Thoracic aorta (tissue), 2 donors: Measurements from ENCODE around the gene PLPP7. TPM values are rescaled to one million over a fixed set of nuclear protein-coding genes. Genes with fewer than 3 reads are reported as not detected.

Source experiments
- ATAC-seq: fragments of 150-250 bp; one replicate; pipeline ENCODE4 v1.8.0; 2017; ENCODE audit warnings: low read depth; ENCODE audit not compliant: insufficient number of reproducible peaks, low FRiP score
- DNase-seq: peaks from one replicate; pipeline ENCODE4 v3.0.0-alpha.2; 2020; ENCODE audit warnings: low spot score
- H3K27ac ChIP-seq, 2 donors: fragments of 200-600 bp; sonication (generic); 1 replicate in 1 of 2; 2 replicates in 1 of 2; pipeline ENCODE4 v1.5.1; 2016; ENCODE audit warnings: mild to moderate bottlenecking in 2 of 2, moderate library complexity in 2 of 2
- H3K27me3 ChIP-seq: fragments of 200-600 bp; sonication (generic); replicated peaks from 2 replicates; pipeline ENCODE4 v1.6.0; 2016; ENCODE audit warnings: mild to moderate bottlenecking; ENCODE audit not compliant: insufficient read depth
- H3K36me3 ChIP-seq: fragments of 200-600 bp; sonication (generic); one replicate; pipeline ENCODE4 v1.5.1; 2016
- H3K4me1 ChIP-seq, 2 donors: fragments of 200-600 bp; sonication (generic); 1 replicate in 1 of 2; 2 replicates in 1 of 2; pipeline versions ENCODE4 v1.5.1 to v1.6.0; 2016; ENCODE audit warnings: low read depth in 2 of 2, mild to moderate bottlenecking in 1 of 2; ENCODE audit not compliant: control insufficient read depth in 1 of 2
- H3K4me3 ChIP-seq: fragments of 200-600 bp; sonication (generic); 2 replicates; pipeline ENCODE4 v1.5.1; 2016; ENCODE audit warnings: mild to moderate bottlenecking
- H3K9me3 ChIP-seq: fragments of 200-600 bp; sonication (generic); 2 replicates; pipeline ENCODE4 v1.5.1; 2016
- CTCF ChIP-seq: fragments of 200-600 bp; sonication (generic); IDR thresholded peaks from one replicate; pipeline ENCODE4 v1.5.1; 2019; ENCODE audit warnings: antibody characterized with exemption
- total RNA-seq, 2 donors: library from RNA; depleted of rRNA; stranded (reverse); fragments of >200 nt; gene quantifications; one replicate each; pipeline versions ENCODE4 v1.1.0 to v1.2.3, GENCODE V29; 2016

PLPP7 gene
- total RNA-seq, 2 donors from 2014 or later = 14.2 to 29.0 TPM

GRCh38 chr9:131310833-131311554 lies 21.5 kb downstream of the PLPP7 start:
- H3K4me1 ChIP-seq = no peaks in the 10 kb centered on the region
- ATAC-seq (no peak), DNase-seq (no peak)
- no peak overlapping the region for H3K27ac ChIP-seq
- H3K36me3 ChIP-seq = no peaks in the 10 kb centered on the region
- no peak overlapping the region for H3K4me3 ChIP-seq
- H3K27me3 ChIP-seq = no peaks in the 10 kb centered on the region
- TF ChIP-seq CTCF = no peak
- no peaks in the 10 kb centered on the region for H3K9me3 ChIP-seq

GRCh38 chr9:131312246-131312645 lies 22.7 kb downstream of the PLPP7 start:
- Histone ChIP-seq H3K4me1 (no peaks in the 10 kb centered on the region), H3K27me3 (no peaks in the 10 kb centered on the region), H3K27ac (no peak overlapping the region), H3K4me3 (no peak overlapping the region), H3K9me3 (no peaks in the 10 kb centered on the region), H3K36me3 (no peaks in the 10 kb centered on the region)
- ATAC-seq (no peak), DNase-seq (no peak)
- TF ChIP-seq CTCF = no peak

GRCh38 chr9:131312822-131313770 lies 23.6 kb downstream of the PLPP7 start:
- Histone ChIP-seq H3K27ac (no peak overlapping the region), H3K36me3 (no peaks in the 10 kb centered on the region), H3K4me3 (no peak overlapping the region), H3K4me1 (no peaks in the 10 kb centered on the region), H3K27me3 (no peaks in the 10 kb centered on the region), H3K9me3 (no peaks in the 10 kb centered on the region)
- no peak for TF ChIP-seq CTCF
- ATAC-seq (no peak), DNase-seq (no peak)

- no peak for ATAC-seq
- no peak for TF ChIP-seq CTCF
- no peaks in the 10 kb centered on the region for H3K4me1 ChIP-seq
- no peak overlapping the region for H3K27ac ChIP-seq
- no peak overlapping the region for H3K4me3 ChIP-seq
- DNase-seq = no peak
- no peaks in the 10 kb centered on the region for H3K27me3 ChIP-seq
- H3K36me3 ChIP-seq = no peaks in the 10 kb centered on the region
- no peaks in the 10 kb centered on the region for H3K9me3 ChIP-seq
Measured at GRCh38 chr9:131318231-131319085, 28.9 kb downstream of the PLPP7 start.
